Esophagus muscularis mucosa (tissue), 4 donors: ENCODE results near the gene UBL4B. TPM values are rescaled to one million over a fixed set of nuclear protein-coding genes. Genes with fewer than 3 reads are reported as not detected.

Source experiments
- DNase-seq: peaks from one replicate; pipeline ENCODE4 v3.0.0-alpha.2; 2017; ENCODE audit errors: extremely low spot score
- H3K27ac ChIP-seq, 4 donors: fragments of 200-600 bp; sonication (generic); replicated peaks in 1 of 4; 1 replicate in 3 of 4; 2 replicates in 1 of 4; pipeline ENCODE4 v1.5.1; 2016 to 2019; ENCODE audit warnings: mild to moderate bottlenecking in 1 of 4
- H3K27me3 ChIP-seq, 4 donors: fragments of 200-600 bp; sonication (generic); one replicate each; pipeline versions ENCODE4 v1.5.1 to v1.6.0; 2016 to 2019
- H3K36me3 ChIP-seq, 4 donors: fragments of 200-600 bp; sonication (generic); one replicate each; pipeline ENCODE4 v1.5.1; 2016 to 2019
- H3K4me1 ChIP-seq, 4 donors: fragments of 200-600 bp; sonication (generic); one replicate each; pipeline ENCODE4 v1.5.1; 2016 to 2019
- H3K4me3 ChIP-seq, 4 donors: fragments of 200-600 bp; sonication (generic); 1 replicate in 2 of 4; 2 replicates in 2 of 4; pipeline ENCODE4 v1.5.1; 2016 to 2019; ENCODE audit warnings: mild to moderate bottlenecking in 4 of 4, moderate library complexity in 1 of 4
- H3K9me3 ChIP-seq, 4 donors: fragments of 200-600 bp; sonication (generic); 1 replicate in 3 of 4; 2 replicates in 1 of 4; pipeline ENCODE4 v1.5.1; 2016 to 2019
- EP300 ChIP-seq: sonication (generic); formaldehyde crosslinking; IDR thresholded peaks from one replicate; pipeline ENCODE4 v1.6.1; 2017; ENCODE audit warnings: antibody characterized with exemption
- POLR2A ChIP-seq: fragments of 450-650 bp; IDR thresholded peaks from one replicate; pipeline ENCODE4 v1.6.1; 2017; ENCODE audit warnings: antibody characterized with exemption, moderate library complexity, mild to moderate bottlenecking, low read depth
- POLR2AphosphoS5 ChIP-seq, 2 donors: sonication (generic); formaldehyde crosslinking; IDR thresholded peaks; one replicate each; pipeline ENCODE4 v1.6.1; 2017; ENCODE audit warnings: antibody characterized with exemption in 2 of 2
- WGBS: methylation state at CpG from one replicate; pipeline ENCODE4 v1.1.5; 2018; 5-methylcytosine and 5-hydroxymethylcytosine counted together
- intact Hi-C: fragments of 100-400 bp; cut with DNase I; formaldehyde crosslinking; loops from one replicate; pipeline ENCODE4 v1.15.1; 2023
- total RNA-seq, 4 donors: library from RNA; depleted of rRNA; stranded (reverse); fragments of >200 nt; gene quantifications; one replicate each; pipeline versions ENCODE4 v1.1.0 to v1.2.1, GENCODE V29; 2016
- TF ChIP-seq, protein P1 (sequence below), 3 experiments: fragments of 200-600 bp in 2 of 3; fragments of 450-650 bp in 1 of 3; sonication (generic) in 2 of 3; IDR thresholded peaks; one replicate each; pipeline ENCODE4 v1.5.1; 2017 to 2019; ENCODE audit warnings: antibody characterized with exemption in 3 of 3, mild to moderate bottlenecking in 2 of 3, moderate library complexity in 1 of 3

UBL4B gene
- total RNA-seq, 4 donors from 2014 or later: not detected

DNA sequence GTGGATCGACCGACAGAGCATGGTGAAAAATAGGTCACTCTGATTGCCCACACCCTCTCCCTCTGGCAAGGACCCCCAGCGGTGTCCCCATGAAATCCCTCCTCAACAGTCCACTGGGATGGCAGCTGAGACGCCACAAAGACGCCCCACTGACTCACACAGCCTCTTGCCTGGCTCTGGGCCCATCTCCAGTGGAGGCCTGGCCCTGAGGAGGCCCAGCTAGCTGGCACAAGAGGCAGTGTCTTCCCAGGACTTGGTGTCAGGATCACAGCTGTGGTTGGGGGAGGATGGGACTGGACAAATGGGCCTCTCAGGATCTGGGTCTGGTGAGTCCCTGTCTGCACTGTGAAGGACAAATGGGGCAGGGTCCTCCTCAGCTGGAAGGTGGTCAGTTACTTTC lies 46.4 kb upstream of the UBL4B start:
- peaks cover 0 to 1% (median 0%) of the 10 kb centered on the region in 4 donors for H3K36me3 ChIP-seq
- peaks cover 25 to 34% (median 33%) of the 10 kb centered on the region in 4 donors for H3K4me1 ChIP-seq
- H3K27me3 ChIP-seq: peaks cover 6 to 50% (median 39%) of the 10 kb centered on the region in 4 donors
- WGBS: 100% methylated on average over 2 of the region's 5 CpGs
- no peaks in the 10 kb centered on the region for H3K9me3 ChIP-seq
- H3K4me3 ChIP-seq: no peak overlapping the region
- DNase-seq: no peak
- no peak overlapping the region for H3K27ac ChIP-seq
- TF ChIP-seq POLR2AphosphoS5 (IDR thresholded peaks at IDR 0.05): no peak
- no peak for TF ChIP-seq EP300
- intact Hi-C loops: no loop called here

DNA sequence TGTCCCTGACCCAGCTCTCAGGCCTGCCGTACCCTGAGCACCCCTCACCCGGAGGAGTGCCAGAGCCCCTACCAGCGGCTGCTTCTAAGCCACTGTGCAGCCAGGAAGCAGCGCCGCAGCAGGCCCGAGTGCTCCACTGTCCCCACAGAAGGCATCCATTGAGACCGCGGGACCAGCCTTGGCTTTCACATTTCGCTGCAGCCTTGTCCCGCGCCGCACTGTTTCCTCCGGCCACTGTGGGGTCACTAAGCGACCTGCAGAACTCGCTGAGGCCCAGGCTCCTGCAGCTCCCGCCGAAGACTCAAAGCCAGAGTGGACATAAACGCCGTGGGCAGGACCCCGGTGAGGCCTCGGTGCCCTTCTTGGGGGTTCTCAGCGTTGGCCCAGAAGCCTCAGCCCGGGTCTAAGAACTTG lies 44.8 kb upstream of the UBL4B start:
- TF ChIP-seq POLR2AphosphoS5 (IDR thresholded peaks at IDR 0.05) (no peak), POLR2A (no peak), EP300 (no peak)
- TF ChIP-seq, protein P1, sequence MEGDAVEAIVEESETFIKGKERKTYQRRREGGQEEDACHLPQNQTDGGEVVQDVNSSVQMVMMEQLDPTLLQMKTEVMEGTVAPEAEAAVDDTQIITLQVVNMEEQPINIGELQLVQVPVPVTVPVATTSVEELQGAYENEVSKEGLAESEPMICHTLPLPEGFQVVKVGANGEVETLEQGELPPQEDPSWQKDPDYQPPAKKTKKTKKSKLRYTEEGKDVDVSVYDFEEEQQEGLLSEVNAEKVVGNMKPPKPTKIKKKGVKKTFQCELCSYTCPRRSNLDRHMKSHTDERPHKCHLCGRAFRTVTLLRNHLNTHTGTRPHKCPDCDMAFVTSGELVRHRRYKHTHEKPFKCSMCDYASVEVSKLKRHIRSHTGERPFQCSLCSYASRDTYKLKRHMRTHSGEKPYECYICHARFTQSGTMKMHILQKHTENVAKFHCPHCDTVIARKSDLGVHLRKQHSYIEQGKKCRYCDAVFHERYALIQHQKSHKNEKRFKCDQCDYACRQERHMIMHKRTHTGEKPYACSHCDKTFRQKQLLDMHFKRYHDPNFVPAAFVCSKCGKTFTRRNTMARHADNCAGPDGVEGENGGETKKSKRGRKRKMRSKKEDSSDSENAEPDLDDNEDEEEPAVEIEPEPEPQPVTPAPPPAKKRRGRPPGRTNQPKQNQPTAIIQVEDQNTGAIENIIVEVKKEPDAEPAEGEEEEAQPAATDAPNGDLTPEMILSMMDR (IDR thresholded peaks at IDR 0.05): no peak
- Histone ChIP-seq H3K36me3 (no peaks in the 10 kb centered on the region), H3K4me1 (peaks cover 25 to 36% (median 35%) of the 10 kb centered on the region in 4 donors), H3K9me3 (no peaks in the 10 kb centered on the region), H3K4me3 (peak overlapping the region in 1 of 4 donors; percentile 10), H3K27me3 (peaks cover 8 to 67% (median 49%) of the 10 kb centered on the region in 4 donors), H3K27ac (no peak overlapping the region)
- WGBS: 92% methylated on average over 9 of the region's 23 CpGs
- intact Hi-C loops: no loop called here
- DNase-seq: no peak

GRCh38 chr1:110067893-110068645 lies 44.2 kb upstream of the UBL4B start:
- intact Hi-C loops: no loop called here
- H3K4me1 ChIP-seq: peaks cover 23 to 36% (median 35%) of the 10 kb centered on the region in 4 donors
- WGBS: 17% methylated on average over 55 of the region's 68 CpGs
- DNase-seq: no peak
- TF ChIP-seq, protein P1 (IDR thresholded peaks at IDR 0.05): no peak
- no peak for TF ChIP-seq EP300
- TF ChIP-seq POLR2AphosphoS5 (IDR thresholded peaks at IDR 0.05): no peak
- TF ChIP-seq POLR2A: no peak
- H3K36me3 ChIP-seq: no peaks in the 10 kb centered on the region
- H3K4me3 ChIP-seq: peak overlapping the region in 3 of 4 donors; percentile 10 to 19 (median 14)
- H3K9me3 ChIP-seq: no peaks in the 10 kb centered on the region
- no peak overlapping the region for H3K27ac ChIP-seq
- peaks cover 8 to 72% (median 49%) of the 10 kb centered on the region in 4 donors for H3K27me3 ChIP-seq

- peaks cover 8 to 80% (median 49%) of the 10 kb centered on the region in 4 donors for H3K27me3 ChIP-seq
- peaks cover 21 to 36% (median 35%) of the 10 kb centered on the region in 4 donors for H3K4me1 ChIP-seq
- no peaks in the 10 kb centered on the region for H3K9me3 ChIP-seq
- TF ChIP-seq POLR2AphosphoS5 (IDR thresholded peaks at IDR 0.05) (peak; percentile 21 to 70), POLR2A (no peak)
- 12% methylated on average over 60 of the region's 68 CpGs for WGBS
- peak overlapping the region in 2 of 4 donors; percentile 3 to 14 for H3K4me3 ChIP-seq
- H3K27ac ChIP-seq: no peak overlapping the region
- intact Hi-C loops: no loop called here
- DNase-seq: no peak
- no peaks in the 10 kb centered on the region for H3K36me3 ChIP-seq
These were observed 43.4 kb upstream of the UBL4B start for GRCh38 chr1:110068646-110069403.

DNA sequence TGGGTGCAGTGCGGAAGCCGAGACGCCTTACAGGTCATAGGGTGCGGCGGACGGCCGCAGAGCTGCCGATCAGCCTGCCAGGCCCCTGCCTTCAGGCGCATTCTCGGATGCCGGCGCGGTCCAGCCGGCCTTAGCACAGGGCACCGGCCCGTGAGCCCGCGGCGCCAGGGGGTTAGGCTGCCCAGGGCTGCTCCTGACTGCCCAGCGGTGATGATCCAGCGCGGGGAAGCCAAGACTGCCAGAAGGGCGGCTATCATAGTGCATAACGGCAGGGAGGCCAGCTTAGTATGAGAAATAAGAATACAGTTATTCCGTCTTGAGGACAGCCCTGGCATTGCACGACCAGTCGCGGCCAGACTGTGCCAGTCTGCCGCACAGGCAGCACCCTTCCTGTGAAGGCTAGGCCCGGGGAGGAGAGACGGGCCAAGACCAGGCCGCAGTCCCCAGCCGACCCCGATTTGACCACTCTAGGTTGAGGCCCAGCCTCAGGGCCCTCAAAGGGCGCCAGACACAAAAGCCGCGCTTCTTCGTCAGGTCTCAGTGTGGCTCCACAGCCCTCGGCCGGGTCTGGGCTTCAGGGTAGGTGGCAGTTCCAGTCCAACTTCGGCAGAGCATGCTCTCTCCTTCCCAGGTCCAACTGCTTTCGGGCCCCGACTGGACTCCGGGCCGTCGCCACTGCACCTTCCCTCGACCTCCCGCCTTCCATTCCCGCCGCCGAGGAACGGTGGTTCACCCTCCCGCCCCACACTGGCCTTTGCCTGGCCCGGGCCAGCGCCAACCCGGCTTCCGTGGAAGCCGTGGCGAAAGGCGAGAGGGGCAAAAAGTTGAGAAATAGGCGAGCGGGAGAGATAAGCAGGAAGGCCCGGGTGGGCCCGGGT lies 42.6 kb upstream of the UBL4B start:
- H3K36me3 ChIP-seq: no peaks in the 10 kb centered on the region
- H3K27ac ChIP-seq: no peak overlapping the region
- H3K9me3 ChIP-seq: no peaks in the 10 kb centered on the region
- H3K4me1 ChIP-seq: peaks cover 21 to 36% (median 35%) of the 10 kb centered on the region in 4 donors
- 30% methylated on average over 25 of the region's 64 CpGs for WGBS
- TF ChIP-seq POLR2A: no peak
- TF ChIP-seq, protein P1 (IDR thresholded peaks at IDR 0.05): no peak
- TF ChIP-seq EP300: no peak
- no peak for TF ChIP-seq POLR2AphosphoS5 (IDR thresholded peaks at IDR 0.05)
- intact Hi-C loops: no loop called here
- H3K4me3 ChIP-seq: peak overlapping the region; percentile 29 to 41 (median 38)
- H3K27me3 ChIP-seq: peaks cover 8 to 82% (median 49%) of the 10 kb centered on the region in 4 donors
- no peak for DNase-seq
